Colon (tissue), 2 donors: ENCODE results near the gene PRF1.
"Not testable (repeated sequence)": the region's sequence is repeated elsewhere in the genome, so short reads cannot be mapped to it uniquely, and the experiment has no call there.

Source experiments
- FAIRE-seq: peaks from 2 replicates; lab custom pipeline; 2012; peaks lifted over from hg19 to GRCh38; lab: Jason Lieb, UNC
- donor health status: control.
- donor health status: control.

PRF1 gene

GRCh38 chr10:70617798-70618568, 15.4 kb upstream of the PRF1 start:
- no peak for FAIRE-seq

- FAIRE-seq = no peak
Observed at GRCh38 chr10:70616761-70617160, 14.2 kb upstream of the PRF1 start.

- no peak for FAIRE-seq
Observed at GRCh38 chr10:70615784-70616522, 13.4 kb upstream of the PRF1 start.

GRCh38 chr10:70615211-70615610, 12.7 kb upstream of the PRF1 start:
- no peak for FAIRE-seq

GRCh38 chr10:70614364-70614763, 11.8 kb upstream of the PRF1 start:
- FAIRE-seq = not testable (repeated sequence)

- no peak for FAIRE-seq
Observed at GRCh38 chr10:70613941-70614340, 11.4 kb upstream of the PRF1 start.

- no peak for FAIRE-seq
Observed at GRCh38 chr10:70607936-70608335, 5.4 kb upstream of the PRF1 start.

GRCh38 chr10:70605161-70605560, 2.6 kb upstream of the PRF1 start:
- FAIRE-seq = no peak

GRCh38 chr10:70604106-70604505, 1.6 kb upstream of the PRF1 start:
- no peak for FAIRE-seq

- no peak for FAIRE-seq
Observed at GRCh38 chr10:70603449-70603801, 884 bp upstream of the PRF1 start.

- FAIRE-seq = no peak
Observed at GRCh38 chr10:70601746-70602145, 795 bp downstream of the PRF1 start.

- no peak for FAIRE-seq
Observed at GRCh38 chr10:70600512-70601395, 1.8 kb downstream of the PRF1 start.

GRCh38 chr10:70599791-70600190, 2.8 kb downstream of the PRF1 start:
- no peak for FAIRE-seq

GRCh38 chr10:70599319-70599718, 3.2 kb downstream of the PRF1 start:
- no peak for FAIRE-seq

GRCh38 chr10:70598857-70599295, 3.7 kb downstream of the PRF1 start:
- no peak for FAIRE-seq

- FAIRE-seq = no peak
Observed at GRCh38 chr10:70597856-70598815, 4.4 kb downstream of the PRF1 start.

GRCh38 chr10:70596860-70597809, 5.4 kb downstream of the PRF1 start:
- FAIRE-seq = no peak

- FAIRE-seq = no peak
Observed at GRCh38 chr10:70596110-70596798, 6.3 kb downstream of the PRF1 start.

- no peak for FAIRE-seq
Observed at GRCh38 chr10:70595566-70596016, 7.0 kb downstream of the PRF1 start.

- no peak for FAIRE-seq
Observed at GRCh38 chr10:70594161-70594560, 8.4 kb downstream of the PRF1 start.
